Measurements from ENCODE around the gene MTMR6. TPM values are rescaled to one million over a fixed set of nuclear protein-coding genes. Genes with fewer than 3 reads are reported as not detected.

Gene MTMR6
- total RNA-seq, 1 experiment from 2014 or later, result 24.8 TPM

- H3K4me1 ChIP-seq, result no peaks in the 10 kb centered on the region
- H3K36me3 ChIP-seq, result peaks cover 7% of the 10 kb centered on the region
- DNase-seq, result peak in 1 of 2 experiments; percentile 9
- H3K27me3 ChIP-seq, result no peaks in the 10 kb centered on the region
- H3K4me3 ChIP-seq, result no peak overlapping the region
- no peak overlapping the region for H3K27ac ChIP-seq
- no peaks in the 10 kb centered on the region for H3K9me3 ChIP-seq (replicated peaks)
Observed at GRCh38 chr13:25249001-25249543, 38.2 kb downstream of the MTMR6 start.

- Histone ChIP-seq H3K9me3 (replicated peaks) (no peaks in the 10 kb centered on the region), H3K36me3 (peaks cover 7% of the 10 kb centered on the region), H3K27ac (no peak overlapping the region), H3K27me3 (no peaks in the 10 kb centered on the region), H3K4me1 (no peaks in the 10 kb centered on the region), H3K4me3 (no peak overlapping the region)
- no peak for DNase-seq
Observed at GRCh38 chr13:25248071-25248470, 39.2 kb downstream of the MTMR6 start.

GRCh38 chr13:25247360-25247759, 39.9 kb downstream of the MTMR6 start:
- Histone ChIP-seq H3K36me3 (peaks cover 7% of the 10 kb centered on the region), H3K27ac (no peak overlapping the region), H3K27me3 (no peaks in the 10 kb centered on the region), H3K9me3 (replicated peaks) (no peaks in the 10 kb centered on the region), H3K4me3 (no peak overlapping the region), H3K4me1 (no peaks in the 10 kb centered on the region)
- peak in 1 of 2 experiments; percentile 9 for DNase-seq

- no peak overlapping the region for H3K27ac ChIP-seq
- no peaks in the 10 kb centered on the region for H3K4me1 ChIP-seq
- no peaks in the 10 kb centered on the region for H3K36me3 ChIP-seq
- DNase-seq, result no peak
- H3K4me3 ChIP-seq, result no peak overlapping the region
- H3K27me3 ChIP-seq, result no peaks in the 10 kb centered on the region
- no peaks in the 10 kb centered on the region for H3K9me3 ChIP-seq (replicated peaks)
Observed at GRCh38 chr13:25244123-25244522, 43.2 kb downstream of the MTMR6 start.

GRCh38 chr13:25242956-25243355, 44.3 kb downstream of the MTMR6 start:
- no peak for DNase-seq
- Histone ChIP-seq H3K36me3 (no peaks in the 10 kb centered on the region), H3K27me3 (no peaks in the 10 kb centered on the region), H3K27ac (no peak overlapping the region), H3K9me3 (replicated peaks) (no peaks in the 10 kb centered on the region), H3K4me3 (no peak overlapping the region), H3K4me1 (no peaks in the 10 kb centered on the region)

GRCh38 chr13:25241007-25241406, 46.3 kb downstream of the MTMR6 start:
- no peak overlapping the region for H3K4me3 ChIP-seq
- H3K9me3 ChIP-seq (replicated peaks), result no peaks in the 10 kb centered on the region
- H3K4me1 ChIP-seq, result peaks cover 6% of the 10 kb centered on the region; the same call in 1 of the 2 replicates
- H3K27me3 ChIP-seq, result no peaks in the 10 kb centered on the region
- no peak for DNase-seq
- H3K36me3 ChIP-seq, result no peaks in the 10 kb centered on the region
- no peak overlapping the region for H3K27ac ChIP-seq

- Histone ChIP-seq H3K36me3 (no peaks in the 10 kb centered on the region), H3K9me3 (replicated peaks) (no peaks in the 10 kb centered on the region), H3K27me3 (no peaks in the 10 kb centered on the region), H3K4me1 (peaks cover 6% of the 10 kb centered on the region; the same call in 1 of the 2 replicates), H3K4me3 (no peak overlapping the region), H3K27ac (no peak overlapping the region)
- DNase-seq, result no peak
Observed at GRCh38 chr13:25237083-25237482, 50.2 kb downstream of the MTMR6 start.

GRCh38 chr13:25233861-25234260, 53.4 kb downstream of the MTMR6 start:
- H3K9me3 ChIP-seq (replicated peaks), result no peaks in the 10 kb centered on the region
- DNase-seq, result no peak
- H3K27me3 ChIP-seq, result peaks cover 20% of the 10 kb centered on the region
- no peak overlapping the region for H3K27ac ChIP-seq
- H3K36me3 ChIP-seq, result no peaks in the 10 kb centered on the region
- H3K4me3 ChIP-seq, result no peak overlapping the region
- peaks cover 6% of the 10 kb centered on the region; the same call in 1 of the 2 replicates for H3K4me1 ChIP-seq

GRCh38 chr13:25232937-25233515, 54.3 kb downstream of the MTMR6 start:
- H3K4me1 ChIP-seq, result peaks cover 6% of the 10 kb centered on the region; the same call in 1 of the 2 replicates
- H3K27ac ChIP-seq, result no peak overlapping the region
- peaks cover 28% of the 10 kb centered on the region for H3K27me3 ChIP-seq
- H3K4me3 ChIP-seq, result no peak overlapping the region
- peak in 1 of 2 experiments; percentile 68 for DNase-seq
- H3K9me3 ChIP-seq (replicated peaks), result no peaks in the 10 kb centered on the region
- H3K36me3 ChIP-seq, result no peaks in the 10 kb centered on the region

GRCh38 chr13:25231517-25231916, 55.8 kb downstream of the MTMR6 start:
- Histone ChIP-seq H3K4me1 (no peaks in the 10 kb centered on the region), H3K27me3 (peaks cover 38% of the 10 kb centered on the region), H3K36me3 (no peaks in the 10 kb centered on the region), H3K4me3 (no peak overlapping the region), H3K9me3 (replicated peaks) (no peaks in the 10 kb centered on the region), H3K27ac (no peak overlapping the region)
- no peak for DNase-seq

GRCh38 chr13:25227690-25228089, 59.6 kb downstream of the MTMR6 start:
- Histone ChIP-seq H3K27ac (no peak overlapping the region), H3K4me3 (no peak overlapping the region), H3K9me3 (replicated peaks) (no peaks in the 10 kb centered on the region), H3K27me3 (peaks cover 57% of the 10 kb centered on the region), H3K4me1 (no peaks in the 10 kb centered on the region), H3K36me3 (no peaks in the 10 kb centered on the region)
- DNase-seq, result no peak

GRCh38 chr13:25225970-25226369, 61.3 kb downstream of the MTMR6 start:
- H3K9me3 ChIP-seq (replicated peaks), result no peaks in the 10 kb centered on the region
- no peak overlapping the region for H3K4me3 ChIP-seq
- no peak overlapping the region for H3K27ac ChIP-seq
- DNase-seq, result no peak
- no peaks in the 10 kb centered on the region for H3K36me3 ChIP-seq
- no peaks in the 10 kb centered on the region for H3K4me1 ChIP-seq
- H3K27me3 ChIP-seq, result peaks cover 61% of the 10 kb centered on the region

GRCh38 chr13:25224151-25224550, 63.1 kb downstream of the MTMR6 start:
- H3K9me3 ChIP-seq (replicated peaks), result no peaks in the 10 kb centered on the region
- no peak for DNase-seq
- H3K36me3 ChIP-seq, result no peaks in the 10 kb centered on the region

GRCh38 chr13:25222740-25223139, 64.5 kb downstream of the MTMR6 start:
- no peak overlapping the region for H3K4me3 ChIP-seq
- peaks cover 37% of the 10 kb centered on the region for H3K27me3 ChIP-seq
- DNase-seq, result no peak
- no peaks in the 10 kb centered on the region for H3K36me3 ChIP-seq
- H3K9me3 ChIP-seq (replicated peaks), result no peaks in the 10 kb centered on the region
- no peaks in the 10 kb centered on the region for H3K4me1 ChIP-seq
- H3K27ac ChIP-seq, result no peak overlapping the region

More at GRCh38 chr13:25224151-25224550, 63.1 kb downstream of the MTMR6 start:
- no peak overlapping the region for H3K27ac ChIP-seq
- H3K4me3 ChIP-seq, result no peak overlapping the region
- H3K4me1 ChIP-seq, result no peaks in the 10 kb centered on the region
- peaks cover 44% of the 10 kb centered on the region for H3K27me3 ChIP-seq

GRCh38 chr13:25218019-25218418, 69.3 kb downstream of the MTMR6 start:
- DNase-seq, result no peak
- Histone ChIP-seq H3K9me3 (replicated peaks) (no peaks in the 10 kb centered on the region), H3K4me3 (no peak overlapping the region), H3K36me3 (no peaks in the 10 kb centered on the region), H3K27me3 (peaks cover 11% of the 10 kb centered on the region; the same call in 1 of the 2 replicates), H3K4me1 (no peaks in the 10 kb centered on the region), H3K27ac (no peak overlapping the region)
